GM23338 (cell line): Measurements from ENCODE around the gene CELA2A.

Experiments
- CTCF ChIP-seq, 2 experiments: fragments of 200-600 bp in 1 of 2; sonication (generic) in 1 of 2; conservative IDR thresholded peaks; 2 replicates each; pipeline versions ENCODE4 v1.5.1 to v1.6.1; 2016 to 2017; ENCODE audit warnings: antibody characterized with exemption in 2 of 2, low read depth in 2 of 2, mild to moderate bottlenecking in 2 of 2, moderate library complexity in 1 of 2
- EZH2 ChIP-seq: fragments of 200-600 bp; sonication (generic); IDR thresholded peaks from one replicate; pipeline ENCODE4 v1.8.0; 2017; ENCODE audit warnings: antibody characterized with exemption, mild to moderate bottlenecking, low read depth; ENCODE audit not compliant: unreplicated experiment
- EZH2phosphoT487 ChIP-seq: fragments of 200-600 bp; sonication (generic); IDR thresholded peaks from one replicate; pipeline ENCODE4 v1.8.1; 2018; ENCODE audit warnings: antibody characterized with exemption; ENCODE audit not compliant: unreplicated experiment
- JUNB ChIP-seq: IDR thresholded peaks from one replicate; pipeline ENCODE4 v1.6.1; 2016; ENCODE audit warnings: antibody characterized with exemption; ENCODE audit not compliant: unreplicated experiment
- POLR2AphosphoS5 ChIP-seq: IDR thresholded peaks from 2 replicates; pipeline ENCODE4 v1.6.1; 2016; ENCODE audit warnings: antibody characterized with exemption, low read depth
- REST ChIP-seq: IDR thresholded peaks from one replicate; pipeline ENCODE4 v1.6.1; 2018; ENCODE audit warnings: antibody characterized with exemption; ENCODE audit not compliant: unreplicated experiment
- STAT1 ChIP-seq: IDR thresholded peaks from one replicate; pipeline ENCODE4 v1.6.1; 2016; ENCODE audit warnings: antibody characterized with exemption; ENCODE audit not compliant: unreplicated experiment

- TF ChIP-seq POLR2AphosphoS5 (no peak), CTCF (conservative IDR thresholded peaks at IDR 0.05; ENCODE audit: low read depth in 2 of 2) (no peak), EZH2 (no peak), EZH2phosphoT487 (no peak), JUNB (no peak), REST (no peak), STAT1 (no peak)
These were observed 25.0 kb upstream of the CELA2A start for GRCh38 chr1:15431571-15431948.
